Osteoblast (primary cell): ENCODE measurements around the gene SAP30BP. TPM values are rescaled to one million over a fixed set of nuclear protein-coding genes. Genes with fewer than 3 reads are reported as not detected.

Experiments used
- DNase-seq: peaks from one replicate; pipeline ENCODE4 v3.0.0; 2011; ENCODE audit warnings: low spot score, mixed read lengths; ENCODE audit not compliant: insufficient read length; ENCODE audit errors: missing footprints
- H2AFZ ChIP-seq: 2 replicates; pipeline ENCODE4 v1.6.0; 2011; ENCODE audit warnings: mild to moderate bottlenecking, low read length
- H3K27ac ChIP-seq: 2 replicates; pipeline ENCODE4 v1.5.1; 2011; ENCODE audit warnings: mild to moderate bottlenecking, low read depth, low read length, moderate library complexity
- H3K27me3 ChIP-seq: 2 replicates; pipeline ENCODE4 v1.6.0; 2012; ENCODE audit warnings: mild to moderate bottlenecking, control low read depth, inconsistent platforms, low read length, moderate library complexity; ENCODE audit not compliant: insufficient read depth
- H3K36me3 ChIP-seq: 2 replicates; pipeline ENCODE4 v1.5.1; 2011; ENCODE audit warnings: mild to moderate bottlenecking, low read length, control low read depth, moderate library complexity; ENCODE audit not compliant: insufficient read depth
- H3K4me1 ChIP-seq: 2 replicates; pipeline ENCODE4 v1.5.1; 2011; ENCODE audit warnings: mild to moderate bottlenecking, low read length, control low read depth, moderate library complexity; ENCODE audit not compliant: insufficient read depth
- H3K4me2 ChIP-seq: 2 replicates; pipeline ENCODE4 v1.6.0; 2011; ENCODE audit warnings: mild to moderate bottlenecking, low read length; ENCODE audit not compliant: insufficient read depth
- H3K4me3 ChIP-seq: fragments of 200-600 bp; sonication (generic); 3 replicates; pipeline ENCODE4 v1.5.1; 2012; ENCODE audit warnings: mild to moderate bottlenecking, low read length, inconsistent platforms; ENCODE audit not compliant: insufficient read depth
- H3K79me2 ChIP-seq: 2 replicates; pipeline ENCODE4 v1.6.0; 2012; ENCODE audit warnings: mild to moderate bottlenecking, low read length, control low read depth, inconsistent platforms; ENCODE audit not compliant: insufficient read depth
- H3K9me3 ChIP-seq: 2 replicates; pipeline ENCODE4 v1.5.1; 2011; ENCODE audit warnings: low read depth, low read length, control low read depth
- H4K20me1 ChIP-seq: 2 replicates; pipeline ENCODE4 v1.6.0; 2012; ENCODE audit warnings: mild to moderate bottlenecking, low read length, control low read depth; ENCODE audit not compliant: insufficient read depth
- CTCF ChIP-seq: IDR thresholded peaks from 2 replicates; pipeline ENCODE4 v1.5.1; 2011; ENCODE audit warnings: mild to moderate bottlenecking, low read depth, low read length, moderate library complexity; ENCODE audit errors: extremely low read depth
- total RNA-seq: library from RNA; depleted of rRNA; stranded (reverse); fragments of >200 nt; gene quantifications from 2 replicates; pipeline ENCODE4 v1.2.3, GENCODE V29; 2012

SAP30BP gene
- total RNA-seq, 1 donor, result 48.1 TPM

GRCh38 chr17:75652934-75653549 is 14.1 kb upstream of the SAP30BP start:
- Histone ChIP-seq H3K4me1 (no peaks in the 10 kb centered on the region), H3K4me3 (no peak overlapping the region), H4K20me1 (no peaks in the 10 kb centered on the region), H3K79me2 (no peaks in the 10 kb centered on the region), H3K27me3 (no peaks in the 10 kb centered on the region), H3K36me3 (peaks cover 35% of the 10 kb centered on the region), H3K4me2 (no peak overlapping the region), H3K27ac (no peak overlapping the region), H3K9me3 (no peaks in the 10 kb centered on the region), H2AFZ (no peak overlapping the region)
- peak; percentile 87 for DNase-seq
- peak; percentile 71 for TF ChIP-seq CTCF

GRCh38 chr17:75654176-75654575 is 13.0 kb upstream of the SAP30BP start:
- peaks cover 37% of the 10 kb centered on the region for H3K36me3 ChIP-seq
- peak; percentile 28 for TF ChIP-seq CTCF
- H3K4me3 ChIP-seq, result no peak overlapping the region
- DNase-seq, result no peak
- no peak overlapping the region for H3K4me2 ChIP-seq
- no peaks in the 10 kb centered on the region for H3K27me3 ChIP-seq
- H3K27ac ChIP-seq, result no peak overlapping the region
- H3K9me3 ChIP-seq, result no peaks in the 10 kb centered on the region
- H3K4me1 ChIP-seq, result no peaks in the 10 kb centered on the region
- H3K79me2 ChIP-seq, result no peaks in the 10 kb centered on the region
- no peak overlapping the region for H2AFZ ChIP-seq
- H4K20me1 ChIP-seq, result no peaks in the 10 kb centered on the region

GRCh38 chr17:75658237-75658636 is 8.9 kb upstream of the SAP30BP start:
- no peak for TF ChIP-seq CTCF
- Histone ChIP-seq H4K20me1 (no peaks in the 10 kb centered on the region), H3K36me3 (peaks cover 37% of the 10 kb centered on the region), H3K4me3 (no peak overlapping the region), H3K27me3 (no peaks in the 10 kb centered on the region), H3K4me1 (no peaks in the 10 kb centered on the region), H3K4me2 (no peak overlapping the region), H2AFZ (no peak overlapping the region), H3K79me2 (no peaks in the 10 kb centered on the region), H3K9me3 (no peaks in the 10 kb centered on the region), H3K27ac (no peak overlapping the region)
- no peak for DNase-seq

GRCh38 chr17:75661531-75661930 is 5.6 kb upstream of the SAP30BP start:
- H3K27me3 ChIP-seq, result no peaks in the 10 kb centered on the region
- no peak overlapping the region for H3K4me2 ChIP-seq
- H3K4me3 ChIP-seq, result no peak overlapping the region
- peaks cover 8% of the 10 kb centered on the region for H3K79me2 ChIP-seq
- H3K27ac ChIP-seq, result no peak overlapping the region
- no peaks in the 10 kb centered on the region for H4K20me1 ChIP-seq
- H2AFZ ChIP-seq, result no peak overlapping the region
- peaks cover 9% of the 10 kb centered on the region for H3K4me1 ChIP-seq
- no peaks in the 10 kb centered on the region for H3K9me3 ChIP-seq
- peaks cover 33% of the 10 kb centered on the region for H3K36me3 ChIP-seq
- TF ChIP-seq CTCF, result no peak
- no peak for DNase-seq
